Chondrocyte (in vitro differentiated cells): ENCODE results near the gene SLC7A6. TPM values are rescaled to one million over a fixed set of nuclear protein-coding genes. Genes with fewer than 3 reads are reported as not detected.
A peak's percentile ranks its signal among the peaks of the same experiment; 100 is the strongest.

ENCODE experiments used
- DNase-seq: peaks from one replicate; pipeline ENCODE4 v3.0.0; 2021; ENCODE audit warnings: mixed read lengths, low spot score
- H3K27ac Mint-ChIP-seq: one replicate; pipeline ENCODE4 v1.8.0; 2021; ENCODE audit warnings: mild to moderate bottlenecking, moderate library complexity, mixed read lengths; ENCODE audit not compliant: unreplicated experiment
- H3K27me3 Mint-ChIP-seq: 2 replicates; pipeline ENCODE4 v1.8.0; 2021; ENCODE audit warnings: low read depth, mixed read lengths
- H3K36me3 Mint-ChIP-seq: 2 replicates; pipeline ENCODE4 v1.8.0; 2021; ENCODE audit warnings: low read depth, mixed read lengths
- H3K4me1 Mint-ChIP-seq: 2 replicates; pipeline ENCODE4 v1.8.0; 2021; ENCODE audit warnings: low read depth, mild to moderate bottlenecking, mixed read lengths
- H3K4me3 Mint-ChIP-seq: one replicate; pipeline ENCODE4 v1.8.0; 2021; ENCODE audit warnings: mild to moderate bottlenecking, moderate library complexity, mixed read lengths; ENCODE audit not compliant: unreplicated experiment
- H3K9me3 Mint-ChIP-seq: 2 replicates; pipeline ENCODE4 v1.8.0; 2021; ENCODE audit warnings: low read depth, mixed read lengths
- CTCF ChIP-seq: fragments of 200-600 bp; sonication (generic); IDR thresholded peaks from 2 replicates; pipeline ENCODE4 v1.5.0; 2021; ENCODE audit warnings: antibody characterized with exemption, mild to moderate bottlenecking, moderate library complexity
- total RNA-seq: library from RNA; stranded (reverse); gene quantifications from 3 replicates; pipeline ENCODE4 v1.2.1, GENCODE V29; 2021

Gene SLC7A6
- total RNA-seq, 1 donor from 2014 or later, result 55.9 TPM

- peaks cover 17% of the 10 kb centered on the region for H3K4me1 Mint-ChIP-seq
- TF ChIP-seq CTCF, result no peak
- no peak for DNase-seq
- H3K27me3 Mint-ChIP-seq, result no peaks in the 10 kb centered on the region
- peak overlapping the region; percentile 91 for H3K27ac Mint-ChIP-seq
- no peaks in the 10 kb centered on the region for H3K9me3 Mint-ChIP-seq
- peaks cover 7% of the 10 kb centered on the region for H3K36me3 Mint-ChIP-seq
- H3K4me3 Mint-ChIP-seq, result no peak overlapping the region
These were observed 6.2 kb upstream of the SLC7A6 start for GRCh38 chr16:68257906-68258800.

GRCh38 chr16:68259007-68259825 lies 5.1 kb upstream of the SLC7A6 start:
- no peak for DNase-seq
- Mint-ChIP-seq H3K9me3 (no peaks in the 10 kb centered on the region), H3K27ac (no peak overlapping the region), H3K4me1 (peaks cover 25% of the 10 kb centered on the region), H3K36me3 (peaks cover 7% of the 10 kb centered on the region), H3K27me3 (no peaks in the 10 kb centered on the region), H3K4me3 (no peak overlapping the region)
- no peak for TF ChIP-seq CTCF

GRCh38 chr16:68263559-68264127 lies 683 bp upstream of the SLC7A6 start:
- peak overlapping the region; percentile 100 for H3K27ac Mint-ChIP-seq
- no peak for TF ChIP-seq CTCF

DNA sequence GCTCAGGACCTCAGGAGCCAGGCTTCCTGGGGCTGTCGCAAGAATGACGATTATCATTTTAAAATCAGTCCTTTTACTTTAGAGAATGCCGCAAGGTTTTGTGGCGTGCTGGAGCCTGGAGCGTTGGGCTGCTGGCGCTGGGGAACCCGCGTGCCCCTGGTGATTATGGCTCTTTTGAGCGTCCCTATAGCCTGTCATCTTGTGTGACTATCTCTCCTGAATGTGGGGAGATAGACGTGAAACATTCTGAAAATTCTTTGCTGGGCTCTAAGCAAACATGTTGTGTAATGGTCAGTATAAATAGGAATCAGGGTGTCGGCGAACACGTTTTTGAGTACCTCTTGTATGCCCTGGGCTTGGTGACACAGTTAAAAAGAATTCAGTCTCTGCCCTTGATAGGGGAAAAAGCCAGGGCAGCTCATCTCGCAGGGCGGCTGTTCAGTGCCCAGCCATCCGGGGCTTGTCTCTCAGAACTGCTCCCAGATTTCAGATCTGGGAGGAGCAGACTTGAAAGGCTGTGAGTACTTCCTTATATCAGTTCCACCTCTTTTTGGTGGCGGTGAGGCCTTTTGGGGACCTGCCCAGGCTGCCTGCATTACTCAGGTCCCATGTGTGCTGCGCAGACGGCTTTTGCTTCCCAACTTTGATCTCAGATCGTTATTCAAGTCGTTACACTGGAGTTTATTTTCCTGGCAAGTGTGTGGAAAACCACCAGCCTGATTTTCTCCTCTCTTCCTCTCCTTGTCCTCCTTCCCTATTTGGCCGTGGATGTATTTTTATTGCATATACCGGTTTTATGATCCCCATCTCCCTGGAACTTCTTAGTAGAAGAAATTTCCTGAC lies 973 bp downstream of the SLC7A6 start:
- no peaks in the 10 kb centered on the region for H3K36me3 Mint-ChIP-seq
- peak overlapping the region; percentile 96 for H3K4me3 Mint-ChIP-seq
- H3K4me1 Mint-ChIP-seq, result peaks cover 46% of the 10 kb centered on the region
- H3K27me3 Mint-ChIP-seq, result no peaks in the 10 kb centered on the region
- DNase-seq, result no peak
- TF ChIP-seq CTCF, result no peak
- peak overlapping the region; percentile 99 for H3K27ac Mint-ChIP-seq
- no peaks in the 10 kb centered on the region for H3K9me3 Mint-ChIP-seq

More at GRCh38 chr16:68263559-68264127, 683 bp upstream of the SLC7A6 start:
- peaks cover 3% of the 10 kb centered on the region for H3K36me3 Mint-ChIP-seq
- no peaks in the 10 kb centered on the region for H3K9me3 Mint-ChIP-seq
- DNase-seq, result no peak
- no peaks in the 10 kb centered on the region for H3K27me3 Mint-ChIP-seq
- peaks cover 37% of the 10 kb centered on the region for H3K4me1 Mint-ChIP-seq
- H3K4me3 Mint-ChIP-seq, result peak overlapping the region; percentile 96
